ENCODE results near the gene SPATA13.

SPATA13 gene

DNA sequence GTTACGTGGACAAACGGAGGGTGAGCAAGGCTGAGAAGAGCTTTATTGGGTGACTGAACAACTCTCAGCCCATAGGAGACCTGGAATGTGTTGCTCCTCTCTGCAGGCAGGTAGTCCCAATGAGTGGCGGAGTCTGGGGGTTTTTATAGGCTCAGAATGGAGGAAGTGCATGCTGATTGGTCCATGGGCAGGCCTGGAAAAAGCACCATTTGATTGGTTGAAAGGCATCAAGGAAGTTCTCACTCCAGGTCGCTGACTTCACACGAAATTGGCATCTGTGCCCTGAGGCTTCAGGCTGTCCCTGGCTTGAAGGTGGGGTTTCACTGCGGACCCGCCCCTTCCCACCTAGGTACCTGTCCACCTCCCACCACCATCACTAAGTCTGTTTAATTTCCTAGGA is 65.4 kb downstream of the SPATA13 start:
- no peak for DNase-seq

DNA sequence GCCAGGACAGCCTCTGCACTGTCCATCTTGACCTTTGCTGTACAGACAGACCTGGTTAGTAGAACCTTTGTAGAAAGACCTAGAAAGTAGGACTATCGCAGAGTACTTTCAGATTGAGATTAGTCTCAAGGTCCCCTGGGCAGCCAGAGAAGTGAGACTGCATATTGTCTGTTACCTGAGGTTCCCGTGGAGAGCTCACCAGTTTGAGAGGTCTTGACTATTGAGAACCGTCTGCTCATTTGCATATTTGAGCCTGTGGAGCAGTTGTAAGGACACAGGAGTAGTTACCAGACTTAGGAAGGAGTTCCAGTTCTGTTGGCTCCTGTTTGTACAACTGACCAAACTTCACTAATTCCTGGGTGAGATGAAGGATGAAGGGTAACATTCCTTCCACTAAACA is 66.2 kb downstream of the SPATA13 start:
- no peak for DNase-seq

DNA sequence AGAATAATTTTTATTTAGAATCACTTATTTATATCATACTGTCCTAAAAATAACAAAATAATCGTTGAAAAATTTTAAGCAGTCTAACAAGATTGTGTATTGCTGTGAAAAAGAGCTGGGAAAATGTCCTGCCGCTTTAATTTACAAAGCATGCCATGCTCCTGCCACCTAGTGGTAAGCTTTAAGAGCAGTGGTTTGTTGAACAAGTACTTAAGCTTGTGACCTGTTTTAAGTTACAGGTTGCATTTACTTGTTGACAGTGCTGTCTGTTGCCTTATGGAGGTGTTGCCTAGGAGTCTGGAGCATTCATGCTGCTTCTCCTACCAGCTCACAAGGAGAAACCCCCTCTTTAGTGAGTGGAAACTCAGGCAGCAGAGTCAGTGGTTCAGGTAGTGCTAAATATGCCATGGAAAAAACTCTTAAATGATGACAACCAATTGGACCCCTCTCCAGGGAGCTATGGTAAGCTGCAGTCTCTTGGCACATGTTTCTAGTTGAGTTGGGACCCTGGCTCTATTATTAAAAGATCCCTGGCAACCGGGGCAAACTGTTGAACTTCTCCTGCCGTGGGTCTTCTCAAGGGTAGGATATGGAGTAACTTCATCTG is 68.4 kb downstream of the SPATA13 start:
- no peak for DNase-seq

DNA sequence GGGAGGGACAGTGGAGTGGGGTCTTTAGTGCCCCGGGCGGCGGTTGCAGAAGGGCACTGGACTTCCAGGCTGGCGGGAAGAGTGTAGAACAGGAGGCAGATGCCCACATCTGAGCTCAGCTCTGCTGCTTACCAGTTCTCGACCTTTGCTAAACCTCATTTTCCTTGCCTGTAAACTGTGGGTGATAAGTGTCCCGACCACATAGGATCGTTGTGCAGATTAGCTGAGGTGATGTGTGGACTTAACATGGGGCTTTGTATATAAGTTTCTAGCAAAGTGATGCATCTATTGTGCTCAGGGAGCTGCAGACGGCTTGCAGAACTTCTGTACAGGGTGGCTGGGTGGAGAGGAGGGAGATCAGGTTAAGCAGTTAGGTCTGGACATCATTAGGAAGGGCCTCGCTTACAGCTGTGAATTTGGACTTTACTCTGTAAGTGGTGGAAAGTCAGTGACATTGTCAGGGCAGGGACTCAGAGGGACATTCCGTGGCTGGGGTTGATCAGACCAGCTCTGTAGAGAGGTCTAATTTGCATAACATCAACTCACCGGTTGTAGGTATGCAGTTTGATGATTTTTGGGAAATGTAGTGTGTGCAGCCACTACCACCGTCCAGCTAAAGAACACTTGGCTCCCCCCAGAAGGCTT is 70.0 kb downstream of the SPATA13 start:
- DNase-seq: no peak

DNA sequence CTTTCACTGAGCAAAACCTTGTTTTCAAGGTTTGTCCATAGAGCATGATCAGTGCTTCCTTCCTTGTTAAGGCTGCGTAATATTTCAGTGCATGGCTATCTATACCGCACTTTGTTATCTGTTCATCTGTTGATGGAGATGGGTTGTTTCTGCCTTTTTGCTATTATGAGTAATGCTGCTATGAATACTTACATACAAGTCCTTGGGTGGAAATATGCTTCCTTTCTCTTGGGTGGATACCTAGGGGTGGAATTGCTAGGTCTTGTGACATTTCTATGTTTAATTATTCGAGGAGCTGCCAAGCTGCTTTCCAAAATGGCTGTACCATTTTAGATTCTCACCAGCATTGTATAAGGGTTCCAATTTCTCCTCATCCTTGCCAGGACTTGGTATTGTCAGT is 70.9 kb downstream of the SPATA13 start:
- DNase-seq: no peak

DNA sequence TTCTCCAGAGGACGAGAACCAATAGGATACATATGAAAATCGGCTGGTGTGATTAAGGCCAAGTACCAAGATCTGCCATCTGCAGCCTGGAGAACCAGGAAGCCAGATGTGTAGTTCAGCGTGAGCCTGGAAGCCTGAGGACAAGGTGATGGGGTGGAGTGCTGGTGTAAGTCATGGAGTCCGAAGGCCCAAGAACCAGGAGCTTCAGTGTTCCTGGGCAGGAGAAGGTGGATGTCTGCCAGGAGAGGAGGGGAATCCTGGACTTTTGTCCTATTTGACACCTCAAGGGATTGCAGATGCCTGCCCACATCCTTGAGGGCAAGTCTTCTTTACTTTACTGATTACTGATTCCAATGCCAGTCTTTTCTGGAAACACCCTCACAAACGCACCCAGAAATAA is 71.5 kb downstream of the SPATA13 start:
- no peak for DNase-seq

DNA sequence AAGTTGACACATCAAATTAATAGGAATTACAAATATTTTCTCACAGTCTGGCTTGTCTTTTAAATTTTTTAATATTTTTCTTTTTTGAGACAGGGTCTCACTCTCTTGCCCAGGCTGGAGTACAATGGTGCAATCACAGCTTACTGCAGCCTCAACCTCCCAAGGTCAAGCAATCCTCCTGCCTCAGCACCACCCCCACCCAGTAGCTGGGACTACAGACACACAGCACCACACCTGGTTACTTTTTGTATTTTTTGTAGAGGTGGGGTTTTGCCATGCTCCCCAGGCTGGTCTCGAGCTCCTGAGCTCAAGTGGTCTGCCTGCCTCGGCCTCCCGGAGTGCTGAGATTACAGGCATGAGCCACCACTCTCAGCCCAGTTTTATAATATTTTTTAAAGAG is 72.0 kb downstream of the SPATA13 start:
- no peak for DNase-seq

DNA sequence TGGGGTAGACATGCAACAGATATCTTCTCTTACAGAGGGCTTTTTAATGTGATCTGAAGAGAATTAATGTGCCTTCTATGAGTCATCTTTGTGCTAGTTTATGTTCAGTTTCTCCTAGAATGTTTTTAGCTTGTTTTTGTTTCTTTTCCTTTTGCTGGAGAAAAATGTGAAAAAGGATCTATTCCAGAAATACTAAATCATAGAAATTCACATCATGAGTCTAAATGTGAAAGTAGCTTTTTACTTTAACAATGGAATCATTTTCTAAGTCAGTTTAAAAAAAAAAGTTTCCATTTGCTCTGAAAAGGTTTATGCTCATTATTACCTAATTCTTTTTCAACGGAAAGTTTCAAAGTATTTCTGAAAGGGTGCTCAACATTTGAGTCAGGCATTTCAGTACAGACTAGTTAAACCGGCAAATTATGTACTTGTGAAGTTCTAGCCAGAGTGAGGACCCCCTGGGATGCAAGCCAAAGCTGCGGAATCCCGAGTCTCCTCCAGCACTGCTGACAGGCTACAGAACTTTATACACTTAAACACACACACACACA is 72.9 kb downstream of the SPATA13 start:
- no peak for DNase-seq

DNA sequence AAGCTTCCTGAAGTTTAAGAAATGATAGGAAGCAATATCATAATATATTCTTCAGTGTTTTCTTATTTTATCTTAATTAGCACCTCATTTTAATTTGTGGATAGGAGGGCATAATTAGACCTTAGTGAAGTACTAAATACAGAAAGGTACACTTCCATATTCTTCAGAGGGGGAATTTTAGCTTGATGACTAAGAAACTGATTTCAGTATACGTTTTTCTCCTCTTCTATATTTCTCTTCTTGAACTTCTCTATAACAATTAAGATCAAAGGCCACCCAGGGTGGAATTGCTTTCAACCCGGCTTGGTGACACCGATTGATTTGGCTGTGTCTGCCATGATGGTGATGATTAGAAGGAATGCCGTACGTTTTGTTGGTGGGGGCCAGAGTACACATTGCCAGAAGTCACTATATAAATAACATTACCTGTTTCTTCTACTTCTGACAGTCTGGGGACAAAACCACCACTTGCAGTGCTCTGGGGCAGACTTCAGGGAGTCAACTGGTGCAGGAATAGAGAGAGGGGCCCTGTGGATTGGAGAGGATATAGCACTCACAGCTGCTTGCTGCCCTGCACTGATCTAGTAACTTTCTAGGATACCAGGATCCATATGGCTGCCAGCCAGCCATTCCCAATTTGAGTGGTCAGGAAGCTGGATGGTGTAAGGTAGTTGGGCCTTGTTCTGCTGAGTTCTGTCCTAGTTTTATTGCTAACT is 73.8 kb downstream of the SPATA13 start:
- no peak for DNase-seq

DNA sequence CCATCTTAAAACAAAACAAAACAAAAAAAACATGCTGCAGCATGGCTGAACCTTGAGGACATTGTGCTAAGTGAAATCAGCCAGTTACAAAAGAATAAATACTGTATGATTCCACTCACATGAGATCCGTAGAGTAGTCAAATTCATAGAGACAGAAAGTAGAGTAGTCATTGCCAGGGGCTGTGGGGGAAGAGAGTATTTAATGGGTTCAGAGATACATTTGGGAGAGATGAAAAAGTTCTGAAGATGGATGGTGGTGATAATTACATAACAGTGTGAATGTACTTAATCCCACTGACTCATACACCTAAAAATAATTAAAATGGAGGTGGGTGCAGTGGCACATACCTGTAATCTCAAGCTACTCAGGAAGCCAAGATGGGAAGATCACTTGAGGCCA is 76.8 kb downstream of the SPATA13 start:
- DNase-seq: no peak

DNA sequence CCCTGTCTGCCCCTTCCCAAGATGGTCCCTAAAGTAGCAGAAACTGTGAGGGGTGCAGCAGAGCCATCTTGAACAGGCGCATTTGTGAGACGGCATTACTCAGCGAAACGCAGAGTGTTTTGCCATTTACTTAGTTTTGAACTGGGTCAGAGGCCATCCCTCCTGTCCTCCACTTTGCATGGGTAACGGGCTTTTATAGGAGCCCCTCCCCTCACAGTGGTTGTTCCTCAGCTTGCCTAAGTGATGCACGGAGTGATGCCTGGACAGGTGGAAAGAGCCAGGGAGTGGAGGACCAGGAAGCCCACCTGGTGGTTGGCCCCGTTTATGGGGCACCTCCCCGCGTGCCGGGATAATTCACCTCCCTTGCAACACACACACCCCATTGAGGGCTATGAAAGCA is 80.8 kb downstream of the SPATA13 start:
- no peak for DNase-seq

DNA sequence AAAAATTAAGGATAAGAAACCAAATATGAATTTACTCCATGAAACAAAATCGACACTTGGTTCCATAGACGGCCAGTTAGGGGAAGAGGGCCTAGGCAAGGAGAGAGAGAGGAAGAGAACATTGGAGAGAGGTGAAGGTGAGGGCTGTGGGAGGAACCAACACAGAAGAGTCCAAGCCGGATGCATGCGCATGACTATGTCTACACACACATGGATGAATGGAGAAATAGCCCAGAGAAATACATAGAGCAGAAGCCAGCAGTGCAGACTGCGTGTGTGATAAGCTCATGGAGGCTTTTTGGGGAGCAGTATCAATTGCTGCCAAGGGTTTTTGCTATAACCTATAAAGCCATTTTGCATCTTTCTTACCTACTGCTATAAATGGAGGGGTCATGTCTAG is 81.6 kb downstream of the SPATA13 start:
- DNase-seq: no peak

DNA sequence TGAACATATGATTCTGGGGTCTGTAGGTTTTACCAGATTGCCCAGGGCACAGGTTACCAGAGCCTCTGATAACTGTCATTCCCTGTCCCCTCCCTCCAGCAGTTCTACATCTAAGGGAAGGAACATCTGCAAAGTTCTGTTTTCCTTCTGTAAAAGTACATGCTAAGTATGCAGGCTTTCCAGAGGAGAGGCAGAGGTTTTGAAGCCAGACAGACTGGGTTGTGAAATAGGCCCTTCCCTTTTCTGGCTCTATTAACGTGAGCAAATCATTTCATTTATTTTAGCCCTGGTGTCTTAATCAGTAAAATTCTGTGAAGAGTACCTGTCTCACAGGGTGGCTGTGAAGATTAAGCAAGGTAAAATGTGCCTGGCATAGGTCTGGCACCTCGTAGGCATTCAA is 82.8 kb downstream of the SPATA13 start:
- no peak for DNase-seq

DNA sequence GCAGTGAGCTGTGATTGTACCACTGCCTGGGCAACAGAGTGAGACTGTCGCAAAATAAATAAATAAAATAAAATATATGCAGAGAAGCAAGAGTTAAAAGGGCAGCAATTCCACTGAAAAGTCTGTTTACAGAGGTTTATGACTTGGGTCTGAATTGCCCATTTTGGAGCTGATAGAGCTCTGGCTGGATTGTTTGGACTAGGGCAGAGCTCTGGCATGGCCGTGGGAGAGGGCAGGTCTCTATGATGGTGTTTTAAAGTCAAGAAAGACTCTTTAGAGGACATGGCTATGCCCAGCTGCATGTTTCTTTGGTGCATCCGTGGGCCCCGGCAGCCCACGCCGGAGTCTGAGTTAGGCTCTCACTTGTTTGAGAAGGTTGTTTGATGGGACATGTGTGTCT is 84.3 kb downstream of the SPATA13 start:
- DNase-seq: no peak

DNA sequence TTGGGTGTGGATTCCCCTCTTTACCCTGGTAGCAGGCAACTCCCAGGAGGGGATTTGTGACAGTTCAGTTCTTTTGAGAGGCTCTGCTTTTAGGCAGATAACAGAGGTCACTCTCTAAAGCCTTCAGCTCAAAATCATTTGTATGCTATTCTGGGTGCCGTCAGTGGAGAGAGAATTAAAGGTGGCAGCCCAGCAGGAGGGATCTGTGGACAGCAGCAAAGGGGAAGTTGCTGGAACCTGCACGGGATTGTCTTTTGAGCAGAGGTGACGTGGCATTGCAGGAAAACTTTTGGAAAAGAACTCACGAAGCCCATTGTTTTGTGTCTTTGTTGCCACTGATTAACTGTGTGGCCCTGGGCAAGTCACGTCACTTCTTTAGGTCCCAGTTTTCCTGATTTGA is 86.5 kb downstream of the SPATA13 start:
- DNase-seq: no peak

DNA sequence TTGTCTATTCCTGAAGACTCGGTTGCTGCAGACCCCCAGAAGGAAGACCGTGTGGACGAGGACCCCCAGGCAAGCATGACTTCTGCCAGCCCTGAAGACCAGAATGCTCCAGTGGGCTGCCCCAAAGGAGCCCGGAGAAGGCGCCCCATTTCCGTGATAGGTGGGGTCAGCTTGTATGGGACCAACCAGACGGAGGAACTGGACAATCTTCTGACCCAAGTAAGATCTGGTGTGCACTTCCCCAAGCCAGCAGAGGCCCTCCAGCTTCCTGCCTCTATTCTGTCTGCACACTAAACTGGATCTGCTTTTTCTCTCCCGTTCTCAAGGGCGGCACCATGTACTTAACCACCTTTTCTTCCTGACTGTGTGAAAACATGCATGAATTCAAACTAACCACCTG is 89.1 kb downstream of the SPATA13 start:
- DNase-seq: no peak

DNA sequence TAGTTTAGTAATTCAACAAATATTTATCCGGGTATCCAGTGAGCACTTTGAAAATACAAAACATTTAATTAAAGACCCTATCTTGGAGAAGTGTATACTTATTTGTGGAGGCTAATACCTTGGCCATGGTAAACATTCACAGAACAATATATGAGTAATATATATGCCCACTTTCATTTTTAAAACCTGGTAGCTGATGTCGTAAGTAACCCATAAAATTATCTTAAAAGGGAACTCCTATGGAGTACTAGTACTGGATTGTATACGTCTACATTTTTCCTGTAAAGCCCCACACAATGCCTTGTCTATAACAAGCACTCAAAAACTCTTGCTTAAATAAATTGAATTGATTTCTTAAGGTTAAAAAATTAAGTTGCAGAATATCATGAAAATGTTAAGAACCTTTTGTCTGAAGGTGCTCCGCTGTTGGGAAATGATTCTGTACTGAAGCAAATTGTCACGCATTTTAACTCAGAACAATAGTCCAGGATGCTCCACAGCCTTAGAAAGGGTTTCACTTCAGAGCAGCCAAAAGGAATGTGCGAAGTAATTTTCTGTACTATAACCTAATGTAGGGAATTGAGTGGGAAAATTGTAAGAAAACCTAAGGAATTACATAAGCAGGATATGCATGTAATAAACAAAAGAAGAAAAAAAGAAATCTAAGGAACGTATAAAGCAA is 90.0 kb downstream of the SPATA13 start:
- DNase-seq: no peak

DNA sequence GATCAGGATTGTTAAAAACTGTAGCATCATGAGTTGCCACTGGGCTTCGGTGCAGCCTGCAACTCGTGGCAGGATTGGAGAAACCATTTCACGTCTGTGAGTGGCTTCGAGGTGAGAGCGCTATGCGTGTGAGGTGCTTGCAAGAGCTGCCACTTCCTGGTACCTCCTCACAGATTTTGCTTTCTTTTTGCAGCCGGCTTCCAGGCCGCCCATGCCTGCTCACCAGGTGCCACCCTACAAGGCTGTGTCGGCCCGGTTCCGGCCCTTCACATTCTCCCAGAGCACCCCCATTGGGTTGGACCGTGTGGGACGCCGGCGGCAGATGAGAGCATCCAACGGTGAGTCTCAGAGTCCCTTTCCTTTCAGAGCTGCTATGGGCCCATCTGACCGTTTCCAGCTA is 91.0 kb downstream of the SPATA13 start:
- DNase-seq: peak; percentile 83

DNA sequence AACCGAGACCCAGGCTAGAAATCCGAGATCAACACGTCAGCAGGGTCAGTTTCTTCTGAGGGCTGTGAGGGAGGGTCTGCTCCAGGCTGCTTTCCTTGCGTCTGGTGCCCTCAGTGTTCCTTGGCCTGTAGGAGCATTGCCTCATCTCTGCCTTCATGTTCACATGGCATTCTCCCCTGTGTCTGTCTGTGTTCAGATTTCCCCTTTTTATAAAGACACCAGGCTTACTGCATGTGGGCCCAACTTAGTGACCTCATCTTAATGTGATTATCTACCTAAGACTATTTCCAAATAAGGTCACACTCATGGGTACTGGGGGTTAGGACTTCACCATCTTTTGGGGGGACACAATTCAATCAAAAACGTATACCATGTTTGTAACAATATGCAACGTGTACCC is 91.6 kb downstream of the SPATA13 start:
- DNase-seq: no peak

DNA sequence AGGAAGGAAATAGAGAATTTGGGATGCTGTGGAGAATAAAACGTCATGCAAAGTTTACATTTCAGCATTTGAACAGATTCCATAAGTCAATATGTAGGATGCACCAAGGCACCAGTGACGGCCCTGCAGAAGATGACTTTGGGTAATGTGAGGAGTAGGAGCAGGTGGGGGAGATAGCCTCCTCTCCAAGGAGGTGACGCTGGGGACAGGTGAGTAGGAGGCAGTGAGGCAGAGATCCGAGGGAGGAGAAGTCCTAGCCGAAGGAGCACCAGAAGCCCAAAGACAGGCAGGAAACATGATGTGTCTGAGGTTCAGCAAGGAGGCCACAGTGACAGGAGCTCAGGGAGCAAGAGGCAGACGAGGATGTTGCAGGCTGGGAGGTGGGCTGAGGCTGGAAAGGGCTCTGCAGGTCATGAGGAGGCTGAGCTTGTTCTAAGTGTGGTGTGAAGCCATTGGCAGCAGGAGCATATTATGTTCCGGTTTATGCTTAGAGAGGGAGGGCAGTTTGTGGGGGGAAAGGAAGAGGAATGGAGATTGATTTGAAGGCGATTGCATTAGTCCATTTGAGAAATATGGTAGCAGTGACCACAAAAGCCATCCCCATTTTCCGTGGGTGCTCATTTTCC is 93.1 kb downstream of the SPATA13 start:
- no peak for DNase-seq

DNA sequence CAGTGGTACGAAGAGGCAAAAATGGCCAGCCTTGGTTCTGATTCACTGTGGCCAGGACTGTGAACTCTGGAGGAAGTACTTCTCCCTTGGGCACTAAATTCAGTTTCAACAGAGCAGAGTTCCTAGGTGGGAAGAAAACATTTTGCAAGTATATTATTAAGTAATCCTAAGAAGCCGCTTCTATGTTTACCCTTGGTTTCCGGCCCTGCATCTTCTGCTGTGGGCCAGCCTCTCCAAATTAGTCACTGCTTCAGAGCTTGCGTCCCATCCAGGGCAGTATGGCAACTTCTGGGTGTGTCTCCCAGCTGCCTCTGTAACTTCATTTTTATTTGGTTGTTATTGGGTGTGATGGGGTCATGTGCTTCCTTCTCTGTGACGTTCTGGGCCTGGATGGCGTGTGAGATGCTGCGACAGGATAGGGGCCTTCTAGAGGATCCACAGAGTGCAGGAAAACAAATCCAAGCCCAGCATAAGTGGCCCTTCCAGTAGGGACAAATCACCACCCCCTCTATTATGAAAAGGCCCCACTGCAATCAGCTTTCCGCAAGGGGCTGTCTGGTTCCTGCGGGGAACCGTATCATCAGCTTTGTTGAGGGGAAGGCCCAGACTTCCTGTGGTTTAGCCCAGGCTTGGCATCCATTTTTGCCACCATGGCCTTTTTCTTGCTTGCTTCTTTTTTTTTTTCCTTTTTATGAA is 93.8 kb downstream of the SPATA13 start:
- peak; percentile 65 for DNase-seq

DNA sequence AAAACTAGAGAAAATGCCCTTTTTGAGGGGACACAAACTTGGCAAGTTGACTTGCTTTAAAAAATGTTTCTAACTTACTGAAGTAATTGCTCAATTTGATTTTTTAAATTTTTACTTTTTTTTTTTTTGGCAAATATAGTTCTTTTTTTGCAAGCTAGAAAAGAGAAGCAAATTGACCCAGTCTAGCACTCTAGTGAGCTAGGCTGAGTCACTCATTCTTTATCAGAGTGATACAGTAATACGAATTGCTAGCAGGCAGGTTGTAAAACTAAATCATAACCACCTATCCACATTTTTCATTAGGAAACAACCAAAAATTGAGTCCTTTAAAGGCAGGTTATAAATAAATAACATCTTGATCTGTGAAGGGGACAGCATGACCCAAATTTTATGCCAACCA is 97.0 kb downstream of the SPATA13 start:
- DNase-seq: no peak

DNA sequence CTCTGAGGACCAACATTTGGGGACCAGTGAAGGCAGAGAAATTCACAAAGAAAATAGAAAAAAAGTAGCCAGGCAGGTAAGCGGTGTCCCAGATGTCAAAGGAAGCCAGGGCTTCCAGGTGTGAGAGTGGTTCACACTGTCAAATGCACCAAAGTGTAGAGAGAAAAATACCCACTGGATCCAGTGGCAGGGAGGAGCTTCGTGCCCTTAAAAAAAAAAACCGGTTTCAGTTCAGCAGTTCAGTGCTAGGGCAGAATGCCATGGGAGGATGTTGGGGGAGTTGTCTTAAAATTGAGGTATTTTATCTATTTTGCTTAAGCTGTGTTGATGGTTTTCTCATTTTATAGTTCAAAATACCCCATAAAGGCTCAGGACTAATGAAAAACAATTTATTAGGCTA is 101.0 kb downstream of the SPATA13 start:
- no peak for DNase-seq

Measured in activated effector memory CD4-positive, alpha-beta T cell treated with Interleukin-2 at 50 U/mL for 16 hours (primary cell).